Stomach (tissue), 9 donors: ENCODE measurements around the gene RPS15A. TPM values are rescaled to one million over a fixed set of nuclear protein-coding genes. Genes with fewer than 3 reads are reported as not detected.
"Not testable (repeated sequence)": the region's sequence is repeated elsewhere in the genome, so short reads cannot be mapped to it uniquely, and the experiment has no call there.

ENCODE experiments used
- DNase-seq, 2 donors: peaks; one replicate each; pipeline versions ENCODE4 v3.0.0 to v3.0.0-alpha.2; 2013 to 2019
- H3K27ac ChIP-seq, 5 donors: fragments of 200-600 bp in 4 of 5; sonication (generic) in 4 of 5; one replicate each; pipeline ENCODE4 v1.5.1; 2013 to 2019; ENCODE audit warnings: mild to moderate bottlenecking in 1 of 5, moderate library complexity in 1 of 5
- H3K27me3 ChIP-seq, 3 donors: fragments of 200-600 bp; sonication (generic); one replicate each; pipeline ENCODE4 v1.5.1; 2017 to 2019; ENCODE audit warnings: mixed run types in 1 of 3
- H3K36me3 ChIP-seq, 4 donors: fragments of 200-600 bp; sonication (generic); 1 replicate in 3 of 4; 2 replicates in 1 of 4; pipeline ENCODE4 v1.5.1; 2016 to 2019
- H3K4me1 ChIP-seq, 4 donors: fragments of 200-600 bp; sonication (generic); one replicate each; pipeline ENCODE4 v1.5.1; 2016 to 2019
- H3K4me3 ChIP-seq, 4 donors: fragments of 200-600 bp; sonication (generic) in 3 of 4; one replicate each; pipeline ENCODE4 v1.5.1; 2016 to 2019; ENCODE audit warnings: mild to moderate bottlenecking in 1 of 4
- H3K9me3 ChIP-seq, 4 donors: fragments of 200-600 bp; sonication (generic); one replicate each; pipeline ENCODE4 v1.5.1; 2016 to 2019
- CTCF ChIP-seq, 7 experiments: fragments of 450-650 bp in 4 of 7; fragments of 200-600 bp in 3 of 7; sonication (generic) in 3 of 7; IDR thresholded peaks; one replicate each; pipeline ENCODE4 v1.5.1; 2016 to 2019; ENCODE audit warnings: antibody characterized with exemption in 7 of 7, control low read depth in 2 of 7, mild to moderate bottlenecking in 1 of 7
- EP300 ChIP-seq: sonication (generic); formaldehyde crosslinking; IDR thresholded peaks from one replicate; pipeline ENCODE4 v1.6.1; 2017; ENCODE audit warnings: antibody characterized with exemption
- POLR2A ChIP-seq, 4 donors: fragments of 450-650 bp; IDR thresholded peaks; one replicate each; pipeline ENCODE4 v1.6.1; 2016; ENCODE audit warnings: antibody characterized with exemption in 4 of 4, control low read depth in 2 of 4, mild to moderate bottlenecking in 1 of 4, moderate library complexity in 1 of 4
- POLR2AphosphoS5 ChIP-seq, 3 donors: sonication (generic); formaldehyde crosslinking; IDR thresholded peaks; one replicate each; pipeline ENCODE4 v1.6.1; 2016; ENCODE audit warnings: antibody characterized with exemption in 3 of 3
- WGBS, 5 donors: extraction: QIAGEN DNeasy Blood & Tissue Kit in 3 of 5; methylation state at CpG; one replicate each; pipeline versions ENCODE4 v1.1.5 to v1.1.7; 2013 to 2018; 5-methylcytosine and 5-hydroxymethylcytosine counted together
- intact Hi-C: fragments of 100-400 bp; cut with DNase I; formaldehyde crosslinking; loops from one replicate; pipeline ENCODE4 v1.15.1; 2023; ENCODE audit warnings: low total_unique reads
- polyA plus RNA-seq, 3 donors: library from polyadenylated mRNA; stranded (reverse); fragments of 200-250 nt; gene quantifications; one replicate each; pipeline ENCODE4 v1.2.3, GENCODE V29; 2013
- total RNA-seq, 5 donors: library from RNA; depleted of rRNA; stranded (reverse); fragments of >200 nt; gene quantifications; one replicate each; pipeline versions ENCODE4 v1.1.0 to v1.2.3, GENCODE V29; 2014 to 2016
- donor health status: healthy with polysubstance abuse.
- donor health status: Bipolar disorder and iron deficiency.
- donor health status: healthy.

The RPS15A gene
- total and polyA plus RNA-seq, 8 donors: 72.4 to 5,215 (median 1,621) TPM

- H3K4me1 ChIP-seq: peaks cover 35 to 51% (median 43%) of the 10 kb centered on the region in 4 donors
- intact Hi-C loops: no loop called here
- H3K36me3 ChIP-seq: peaks cover 59 to 71% (median 65%) of the 10 kb centered on the region in 4 donors
- 73 to 82% (median 76%) methylated on average over 17 of the region's 17 CpGs for WGBS, 5 donors
- H3K9me3 ChIP-seq: no peaks in the 10 kb centered on the region
- H3K4me3 ChIP-seq: no peak overlapping the region
- no peak for TF ChIP-seq EP300
- no peak for TF ChIP-seq POLR2AphosphoS5 (IDR thresholded peaks at IDR 0.05)
- no peak for TF ChIP-seq CTCF (IDR thresholded peaks at IDR 0.05)
- TF ChIP-seq POLR2A (IDR thresholded peaks at IDR 0.05): no peak
- no peaks in the 10 kb centered on the region for H3K27me3 ChIP-seq
- no peak for DNase-seq
- H3K27ac ChIP-seq: no peak overlapping the region
Measured at GRCh38 chr16:18783430-18784341, 6.4 kb downstream of the RPS15A start.

DNA sequence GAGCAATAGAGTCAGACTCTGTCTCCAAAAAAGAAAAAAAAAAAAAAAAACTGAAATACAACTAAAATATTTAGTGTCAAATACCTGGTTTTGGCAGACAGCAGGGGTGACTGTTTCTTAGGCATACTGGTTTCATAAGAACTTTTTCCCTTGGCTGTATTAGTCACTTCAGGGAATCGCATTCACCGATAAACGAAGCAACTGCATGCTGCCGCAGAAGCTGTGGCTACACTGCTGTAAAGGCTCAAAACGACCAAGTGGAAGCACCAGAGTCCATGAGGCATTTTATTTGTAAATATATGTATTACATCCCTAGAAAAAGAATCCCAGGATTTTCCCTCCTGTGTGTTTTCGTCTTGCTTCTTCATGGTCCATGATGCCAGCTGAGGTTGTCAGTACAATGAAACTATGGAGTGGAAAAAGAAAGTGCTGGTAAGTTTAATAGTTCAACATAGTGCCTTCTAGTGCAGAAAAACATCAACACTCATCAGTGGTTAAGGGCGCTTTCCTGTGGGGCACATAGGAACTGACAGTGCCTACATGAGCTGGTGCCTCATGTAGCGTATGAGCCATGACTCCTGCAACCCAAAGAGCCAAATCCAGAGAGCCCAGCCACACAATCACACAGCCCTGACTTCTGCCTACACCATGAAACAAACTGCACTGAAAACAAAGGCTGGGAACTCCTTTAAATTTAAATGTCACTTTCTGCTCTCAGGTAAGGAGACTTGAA is 7.3 kb downstream of the RPS15A start:
- Histone ChIP-seq H3K4me3 (no peak overlapping the region), H3K27ac (no peak overlapping the region), H3K36me3 (peaks cover 54 to 63% (median 57%) of the 10 kb centered on the region in 4 donors), H3K27me3 (no peaks in the 10 kb centered on the region), H3K9me3 (no peaks in the 10 kb centered on the region), H3K4me1 (peaks cover 27 to 43% (median 35%) of the 10 kb centered on the region in 4 donors)
- DNase-seq: no peak
- TF ChIP-seq EP300: no peak
- no peak for TF ChIP-seq POLR2AphosphoS5 (IDR thresholded peaks at IDR 0.05)
- TF ChIP-seq CTCF (IDR thresholded peaks at IDR 0.05): no peak
- no peak for TF ChIP-seq POLR2A (IDR thresholded peaks at IDR 0.05)
- 85 to 89% (median 86%) methylated on average over 8 of the region's 8 CpGs for WGBS, 5 donors
- intact Hi-C loops: no loop called here

DNA sequence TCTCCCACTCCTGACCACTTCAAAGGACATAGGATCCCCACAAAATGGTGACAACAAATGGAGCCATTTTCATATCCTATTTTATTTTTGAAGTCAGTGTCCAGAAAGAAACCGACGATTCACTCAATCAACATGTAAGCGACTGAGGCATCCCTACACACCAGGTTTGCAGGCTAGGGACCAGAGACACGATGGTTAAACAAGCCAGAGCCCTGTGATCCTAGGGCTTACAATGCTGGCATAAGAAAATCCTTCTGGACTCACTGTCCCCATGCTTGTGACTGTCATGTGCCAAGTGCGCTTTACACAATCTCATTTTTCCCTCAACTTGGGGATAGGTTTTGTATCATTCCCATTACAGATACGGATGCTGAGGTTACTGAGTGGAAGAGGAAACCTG is 8.9 kb downstream of the RPS15A start:
- H3K4me3 ChIP-seq, DNase-seq, H3K9me3 ChIP-seq, intact Hi-C loops, H3K27ac ChIP-seq, H3K27me3 ChIP-seq: not testable (repeated sequence)
- Histone ChIP-seq H3K4me1 (peaks cover 11 to 27% (median 19%) of the 10 kb centered on the region in 4 donors), H3K36me3 (peaks cover 40 to 47% (median 40%) of the 10 kb centered on the region in 4 donors)
- WGBS, 5 donors: 82 to 88% (median 85%) methylated on average over 2 to 6 of the region's 6 CpGs; no CpG with 5 or more reads in 1 of the 5 donors

- H3K27me3 ChIP-seq, DNase-seq, H3K27ac ChIP-seq, intact Hi-C loops, H3K4me3 ChIP-seq, H3K9me3 ChIP-seq: not testable (repeated sequence)
- peaks cover 4 to 20% (median 12%) of the 10 kb centered on the region in 4 donors for H3K4me1 ChIP-seq
- WGBS, 5 donors: 60 to 67% (median 62%) methylated on average over 7 to 8 of the region's 8 CpGs
- H3K36me3 ChIP-seq: peaks cover 33 to 40% (median 33%) of the 10 kb centered on the region in 4 donors
Measured at GRCh38 chr16:18780460-18781026, 9.6 kb downstream of the RPS15A start.

- 71 to 100% (median 100%) methylated on average over 1 of the region's 1 CpG for WGBS, 5 donors
Measured at GRCh38 chr16:18777664-18778063, 12.5 kb downstream of the RPS15A start.

DNA sequence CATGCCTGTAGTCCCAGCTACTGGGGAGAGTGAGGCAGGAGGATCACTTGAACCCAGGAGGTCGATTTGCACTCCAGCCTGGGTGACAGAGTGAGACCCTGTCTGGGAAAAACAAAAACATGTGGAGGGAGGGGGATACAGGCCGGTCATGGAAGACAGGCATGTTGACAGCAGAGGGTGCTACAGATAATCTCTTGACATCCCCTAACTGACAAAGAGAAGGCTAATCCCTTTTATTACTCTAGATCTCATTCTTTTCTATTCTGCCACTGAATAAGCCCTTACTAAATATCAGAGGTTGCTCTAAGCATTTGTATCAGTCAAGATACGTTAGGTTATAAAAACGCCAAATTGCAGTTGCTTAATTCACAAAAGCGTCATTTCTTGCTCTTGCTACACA is 13.8 kb downstream of the RPS15A start:
- not testable (repeated sequence) for H3K27me3 ChIP-seq, DNase-seq
- 67 to 89% (median 79%) methylated on average over 5 of the region's 5 CpGs for WGBS, 5 donors

More at GRCh38 chr16:18777664-18778063, 12.5 kb downstream of the RPS15A start:
- H3K4me3 ChIP-seq, H3K9me3 ChIP-seq, H3K27me3 ChIP-seq, H3K27ac ChIP-seq, H3K4me1 ChIP-seq, intact Hi-C loops, DNase-seq: not testable (repeated sequence)
- peaks cover 5 to 11% (median 6%) of the 10 kb centered on the region in 4 donors for H3K36me3 ChIP-seq

DNA sequence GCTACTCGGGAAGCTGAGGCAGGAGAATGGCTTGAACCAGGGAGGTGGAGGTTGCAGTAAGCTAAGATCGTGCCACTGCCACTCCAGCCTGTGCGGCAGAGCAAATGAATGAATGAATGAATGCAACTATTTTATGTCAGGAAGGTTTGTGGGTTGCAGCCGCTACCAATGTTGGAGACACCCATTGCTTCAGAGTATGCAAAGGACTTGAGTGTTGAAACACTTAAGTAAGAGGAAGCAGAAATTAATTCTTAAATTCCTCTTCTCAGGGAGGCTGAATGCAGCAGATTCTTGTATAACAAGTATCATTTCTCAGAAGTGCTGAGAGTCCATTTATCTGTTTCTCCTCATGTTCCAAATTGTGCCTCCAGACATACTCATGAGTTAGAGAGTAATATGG is 15.5 kb downstream of the RPS15A start:
- DNase-seq, H3K4me3 ChIP-seq, H3K27ac ChIP-seq, H3K27me3 ChIP-seq, H3K9me3 ChIP-seq, H3K36me3 ChIP-seq, intact Hi-C loops, H3K4me1 ChIP-seq: not testable (repeated sequence)
- 91 to 96% (median 95%) methylated on average over 4 of the region's 4 CpGs for WGBS, 5 donors

More for the DNA sequence above, 13.8 kb downstream of the RPS15A start:
- intact Hi-C loops, H3K27ac ChIP-seq, H3K36me3 ChIP-seq, H3K4me3 ChIP-seq, H3K9me3 ChIP-seq, H3K4me1 ChIP-seq: not testable (repeated sequence)

DNA sequence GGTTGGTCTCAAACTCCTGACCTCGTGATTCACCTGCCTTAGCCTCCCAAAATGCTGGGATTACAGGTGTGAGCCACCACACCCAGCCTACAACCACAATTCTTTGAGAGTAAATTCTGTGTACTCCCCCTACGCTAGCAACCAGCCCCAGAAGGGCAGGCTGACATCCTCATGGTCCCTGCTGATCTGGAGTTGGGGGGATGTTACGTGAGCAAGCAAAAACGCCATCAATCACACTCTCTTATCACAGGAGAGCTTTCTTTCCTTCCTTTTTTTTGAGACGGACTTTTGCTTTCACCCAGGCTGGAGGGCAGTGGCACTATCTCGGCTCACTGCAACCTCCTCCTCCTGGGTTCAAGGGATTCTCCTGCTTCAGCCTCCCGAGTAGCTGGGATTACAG is 18.0 kb downstream of the RPS15A start:
- WGBS, 5 donors: 70 to 80% (median 73%) methylated on average over 7 of the region's 7 CpGs

More for the DNA sequence above, 18.0 kb downstream of the RPS15A start:
- H3K27ac ChIP-seq, intact Hi-C loops, H3K4me3 ChIP-seq, DNase-seq, H3K9me3 ChIP-seq, H3K27me3 ChIP-seq, H3K36me3 ChIP-seq, H3K4me1 ChIP-seq: not testable (repeated sequence)
